Transverse colon (tissue), 4 donors: ENCODE results near the gene FMNL1. TPM values are rescaled to one million over a fixed set of nuclear protein-coding genes. Genes with fewer than 3 reads are reported as not detected.

Experiments used
- DNase-seq: peaks from one replicate; pipeline ENCODE4 v3.0.0-alpha.2; 2019
- H3K27ac ChIP-seq, 4 donors: fragments of 200-600 bp; sonication (generic); 2 replicates each; pipeline ENCODE4 v1.5.1; 2016 to 2018; ENCODE audit warnings: inconsistent platforms in 4 of 4
- H3K27me3 ChIP-seq: fragments of 200-600 bp; sonication (generic); 2 replicates; pipeline ENCODE4 v1.5.1; 2017; ENCODE audit warnings: inconsistent platforms
- H3K36me3 ChIP-seq, 4 donors: fragments of 200-600 bp; sonication (generic); 2 replicates each; pipeline ENCODE4 v1.5.1; 2017 to 2019; ENCODE audit warnings: inconsistent platforms in 4 of 4
- H3K4me1 ChIP-seq, 4 donors: fragments of 200-600 bp; sonication (generic); 2 replicates each; pipeline ENCODE4 v1.5.1; 2017 to 2020; ENCODE audit warnings: inconsistent platforms in 4 of 4
- H3K4me3 ChIP-seq, 4 donors: fragments of 200-600 bp; sonication (generic); 1 replicate in 1 of 4; 2 replicates in 3 of 4; pipeline versions ENCODE4 v1.5.1 to v1.6.1; 2017 to 2019; ENCODE audit warnings: inconsistent platforms in 4 of 4
- H3K9me3 ChIP-seq, 2 donors: fragments of 200-600 bp; sonication (generic); 2 replicates each; pipeline ENCODE4 v1.5.1; 2017 to 2019; ENCODE audit warnings: inconsistent platforms in 2 of 2
- EP300 ChIP-seq: sonication (generic); formaldehyde crosslinking; IDR thresholded peaks from one replicate; pipeline ENCODE4 v1.6.1; 2017; ENCODE audit warnings: antibody characterized with exemption, low read depth
- POLR2A ChIP-seq: fragments of 450-650 bp; IDR thresholded peaks from one replicate; pipeline ENCODE4 v1.6.1; 2016; ENCODE audit warnings: antibody characterized with exemption, mild to moderate bottlenecking, moderate library complexity
- POLR2AphosphoS5 ChIP-seq, 3 donors: sonication (generic); formaldehyde crosslinking; IDR thresholded peaks; one replicate each; pipeline ENCODE4 v1.6.1; 2016; ENCODE audit warnings: antibody characterized with exemption in 3 of 3
- WGBS, 2 donors: methylation state at CpG; one replicate each; pipeline ENCODE4 v1.1.5; 2018; ENCODE audit warnings: low coverage in 1 of 2; 5-methylcytosine and 5-hydroxymethylcytosine counted together
- in situ Hi-C, 4 donors: fragments of 200-750 bp; cut with MboI; loops; one replicate each; pipeline versions ENCODE4 v1.15.0 to v1.15.1; 2017; ENCODE audit warnings: low sequenced_read_pairs in 3 of 4, low pct_ligation_motif_present in 1 of 4, low pct_unique_long_range_greater_than_20kb in 1 of 4
- intact Hi-C: fragments of 100-400 bp; cut with DNase I; formaldehyde crosslinking; loops from one replicate; pipeline ENCODE4 v1.15.1; 2023; ENCODE audit warnings: low total_unique reads
- total RNA-seq, 4 donors: library from RNA; depleted of rRNA; stranded (reverse); fragments of >200 nt; gene quantifications; one replicate each; pipeline ENCODE4 v1.1.0, GENCODE V29; 2016
- TF ChIP-seq, protein P1 (sequence below), 5 experiments: fragments of 200-600 bp in 3 of 5; fragments of 450-650 bp in 2 of 5; sonication (generic) in 3 of 5; IDR thresholded peaks; 1 replicate in 2 of 5; 2 replicates in 3 of 5; pipeline ENCODE4 v1.5.1; 2016 to 2017; ENCODE audit warnings: antibody characterized with exemption in 5 of 5, inconsistent platforms in 3 of 5, mild to moderate bottlenecking in 2 of 5, moderate library complexity in 1 of 5

The FMNL1 gene
- total RNA-seq, 4 donors from 2014 or later: 1.2 to 17.5 (median 10.6) TPM

DNA sequence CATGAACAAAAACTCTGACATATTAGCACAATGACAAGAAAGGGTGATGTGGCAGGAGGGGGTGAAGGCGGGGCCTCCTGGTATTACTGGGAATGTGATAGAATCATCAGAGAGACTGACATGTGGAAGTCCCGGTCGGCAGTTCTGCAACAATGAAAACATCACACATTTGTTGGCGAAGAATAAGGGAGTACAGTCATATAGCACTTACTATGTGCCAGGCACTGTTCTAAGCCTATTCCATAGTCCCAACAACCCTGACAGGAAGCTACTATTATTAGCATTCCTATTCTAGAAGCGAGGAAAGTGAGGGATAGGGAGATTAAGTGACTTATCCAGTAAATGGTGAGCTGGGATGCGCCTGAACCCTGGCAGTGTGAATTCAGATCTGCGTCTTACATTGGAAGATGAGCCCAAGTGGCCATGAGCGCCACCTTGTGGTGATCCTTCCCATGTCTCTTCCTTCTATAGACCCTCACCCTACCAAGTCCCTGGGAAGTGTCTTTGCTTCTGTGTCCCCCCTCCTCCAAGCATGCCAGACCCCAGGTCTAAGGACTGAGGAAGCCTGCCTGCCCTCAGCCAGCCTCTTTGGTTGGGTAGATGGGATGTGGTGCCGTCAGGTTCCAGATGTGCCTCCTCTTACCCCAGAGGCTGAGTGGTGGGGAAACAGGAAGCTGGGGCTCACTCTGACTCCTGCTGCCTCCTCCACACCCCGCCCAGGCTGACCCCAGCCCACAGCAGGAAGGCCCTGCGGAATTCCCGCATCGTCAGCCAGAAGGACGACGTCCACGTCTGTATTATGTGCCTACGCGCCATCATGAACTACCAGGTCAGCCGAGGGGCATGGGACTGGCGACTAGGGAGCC lies 14.0 kb downstream of the FMNL1 start:
- H3K27me3 ChIP-seq: peaks cover 11% of the 10 kb centered on the region
- no peak overlapping the region for H3K27ac ChIP-seq
- TF ChIP-seq POLR2AphosphoS5 (IDR thresholded peaks at IDR 0.05) (no peak), POLR2A (no peak)
- TF ChIP-seq, protein P1, sequence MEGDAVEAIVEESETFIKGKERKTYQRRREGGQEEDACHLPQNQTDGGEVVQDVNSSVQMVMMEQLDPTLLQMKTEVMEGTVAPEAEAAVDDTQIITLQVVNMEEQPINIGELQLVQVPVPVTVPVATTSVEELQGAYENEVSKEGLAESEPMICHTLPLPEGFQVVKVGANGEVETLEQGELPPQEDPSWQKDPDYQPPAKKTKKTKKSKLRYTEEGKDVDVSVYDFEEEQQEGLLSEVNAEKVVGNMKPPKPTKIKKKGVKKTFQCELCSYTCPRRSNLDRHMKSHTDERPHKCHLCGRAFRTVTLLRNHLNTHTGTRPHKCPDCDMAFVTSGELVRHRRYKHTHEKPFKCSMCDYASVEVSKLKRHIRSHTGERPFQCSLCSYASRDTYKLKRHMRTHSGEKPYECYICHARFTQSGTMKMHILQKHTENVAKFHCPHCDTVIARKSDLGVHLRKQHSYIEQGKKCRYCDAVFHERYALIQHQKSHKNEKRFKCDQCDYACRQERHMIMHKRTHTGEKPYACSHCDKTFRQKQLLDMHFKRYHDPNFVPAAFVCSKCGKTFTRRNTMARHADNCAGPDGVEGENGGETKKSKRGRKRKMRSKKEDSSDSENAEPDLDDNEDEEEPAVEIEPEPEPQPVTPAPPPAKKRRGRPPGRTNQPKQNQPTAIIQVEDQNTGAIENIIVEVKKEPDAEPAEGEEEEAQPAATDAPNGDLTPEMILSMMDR (IDR thresholded peaks at IDR 0.05): peak; percentile 71 to 81 (median 78)
- no peak overlapping the region for H3K4me3 ChIP-seq
- intact Hi-C loops: no loop called here
- peaks cover 0 to 7% (median 0%) of the 10 kb centered on the region in 4 donors for H3K4me1 ChIP-seq
- in situ Hi-C loops: no loop called here
- DNase-seq: peak; percentile 83
- no peaks in the 10 kb centered on the region for H3K36me3 ChIP-seq
- WGBS, 2 donors: 20 to 51% methylated on average over 1 to 18 of the region's 20 CpGs
- no peaks in the 10 kb centered on the region for H3K9me3 ChIP-seq

DNA sequence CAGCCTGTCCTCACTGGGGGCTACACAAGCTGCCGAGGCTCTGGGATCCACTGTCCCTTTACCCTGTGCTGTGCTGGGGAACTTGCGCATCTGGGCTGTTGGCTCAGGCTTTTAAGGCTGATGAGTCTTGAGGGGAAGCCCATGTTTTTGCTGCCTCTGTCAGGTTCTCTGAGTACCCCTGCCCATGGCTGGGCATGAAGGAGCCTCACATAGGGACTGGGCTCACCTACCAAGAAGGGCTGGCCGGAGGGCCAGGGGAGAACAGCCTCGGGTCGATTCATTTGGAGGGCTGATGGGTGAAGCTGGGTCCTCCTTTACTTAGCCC lies 14.6 kb downstream of the FMNL1 start:
- H3K27me3 ChIP-seq: peaks cover 17% of the 10 kb centered on the region
- TF ChIP-seq POLR2A: no peak
- TF ChIP-seq POLR2AphosphoS5 (IDR thresholded peaks at IDR 0.05): no peak
- no peak for TF ChIP-seq EP300
- TF ChIP-seq, protein P1 (IDR thresholded peaks at IDR 0.05): no peak

DNA sequence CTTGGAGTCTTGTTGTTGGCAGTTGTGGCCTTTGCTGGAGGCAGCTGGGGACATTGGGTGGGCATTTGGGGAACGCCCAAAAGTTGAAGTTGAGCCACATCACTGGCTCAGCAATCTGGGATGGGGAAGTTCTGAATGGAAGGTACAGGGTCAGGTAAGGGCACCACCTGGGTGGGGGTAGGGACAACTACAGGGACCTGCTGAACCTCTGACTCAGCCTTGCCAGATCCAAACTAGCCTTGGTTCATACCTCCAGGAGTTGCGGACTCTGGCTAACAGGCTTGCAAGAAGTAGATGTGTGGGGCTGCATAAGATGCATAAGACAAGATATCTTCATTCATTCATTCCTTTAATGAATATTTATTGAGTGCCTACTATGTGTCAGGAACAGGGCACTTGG lies 16.0 kb downstream of the FMNL1 start:
- no peaks in the 10 kb centered on the region for H3K9me3 ChIP-seq
- TF ChIP-seq, protein P1 (IDR thresholded peaks at IDR 0.05): no peak
- TF ChIP-seq POLR2AphosphoS5 (IDR thresholded peaks at IDR 0.05): no peak
- no peak for TF ChIP-seq POLR2A
- no peak for TF ChIP-seq EP300
- H3K4me3 ChIP-seq: no peak overlapping the region
- in situ Hi-C loops (no loop called here), intact Hi-C loops (no loop called here)
- H3K27ac ChIP-seq: no peak overlapping the region
- DNase-seq: no peak
- H3K36me3 ChIP-seq: no peaks in the 10 kb centered on the region
- whole genome bisulfite sequencing, 2 donors: 91% methylated on average over 2 of the region's 2 CpGs; no CpG with 5 or more reads in 1 of the 2 donors
- H3K27me3 ChIP-seq: peaks cover 28% of the 10 kb centered on the region
- H3K4me1 ChIP-seq: peaks cover 4 to 8% (median 8%) of the 10 kb centered on the region in 4 donors

More for the DNA sequence above, 14.6 kb downstream of the FMNL1 start:
- H3K4me3 ChIP-seq: no peak overlapping the region
- no peak for DNase-seq
- in situ Hi-C loops (no loop called here), intact Hi-C loops (no loop called here)
- no peak overlapping the region for H3K27ac ChIP-seq
- H3K36me3 ChIP-seq: no peaks in the 10 kb centered on the region
- no peaks in the 10 kb centered on the region for H3K9me3 ChIP-seq
- 81% methylated on average over 4 of the region's 5 CpGs; no CpG with 5 or more reads in 1 of the 2 donors for WGBS, 2 donors
- peaks cover under 1 to 6% (median 2%) of the 10 kb centered on the region in 4 donors for H3K4me1 ChIP-seq

DNA sequence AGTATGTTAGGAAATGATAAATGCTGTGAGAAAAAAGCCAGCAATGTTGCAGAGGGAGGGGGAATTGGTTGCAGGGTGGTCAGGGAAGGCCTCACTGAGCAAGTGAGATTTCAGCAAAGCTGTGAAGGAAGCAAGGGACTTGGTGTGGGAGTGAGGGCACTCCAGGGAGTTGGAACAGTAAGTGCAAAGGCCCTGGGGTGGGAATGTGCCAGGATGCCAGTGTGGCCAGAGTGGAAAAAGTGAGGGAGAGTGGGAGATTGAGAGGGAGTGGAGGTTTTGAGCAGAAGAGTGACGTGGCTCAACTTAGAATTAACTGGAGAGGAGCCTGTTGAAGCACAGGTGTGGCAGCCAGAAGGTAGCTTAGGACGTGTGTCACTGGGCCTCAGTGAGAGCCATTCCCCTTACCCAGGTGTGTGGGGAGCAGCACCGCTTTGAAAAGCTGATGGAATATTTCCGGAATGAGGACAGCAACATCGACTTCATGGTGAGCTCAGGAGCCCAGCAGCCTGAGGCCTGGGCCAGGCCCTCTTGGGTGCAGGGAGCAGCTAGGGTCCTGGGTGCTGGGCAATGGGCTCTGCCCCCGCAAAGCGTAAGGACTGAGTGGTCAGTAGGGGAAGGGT lies 16.6 kb downstream of the FMNL1 start:
- H3K27me3 ChIP-seq: peaks cover 28% of the 10 kb centered on the region
- H3K27ac ChIP-seq: no peak overlapping the region
- no peaks in the 10 kb centered on the region for H3K9me3 ChIP-seq
- no peak for DNase-seq
- TF ChIP-seq, protein P1 (IDR thresholded peaks at IDR 0.05): no peak
- no peak for TF ChIP-seq POLR2A
- TF ChIP-seq EP300: no peak
- no peak for TF ChIP-seq POLR2AphosphoS5 (IDR thresholded peaks at IDR 0.05)
- peaks cover 4 to 8% (median 8%) of the 10 kb centered on the region in 4 donors for H3K4me1 ChIP-seq
- intact Hi-C loops (no loop called here), in situ Hi-C loops (no loop called here)
- 83 to 94% methylated on average over 1 to 7 of the region's 7 CpGs for WGBS, 2 donors
- H3K36me3 ChIP-seq: no peaks in the 10 kb centered on the region
- H3K4me3 ChIP-seq: no peak overlapping the region
